HepG2 (cell line): ENCODE results near the gene GMEB1.
"Not testable (repeated sequence)": the region's sequence is repeated elsewhere in the genome, so short reads cannot be mapped to it uniquely, and the experiment has no call there.

Experiments
- ATAD3A ChIP-seq: sonication (generic); formaldehyde crosslinking; IDR thresholded peaks from 2 replicates; pipeline ENCODE4 v1.4.0; 2020; ENCODE audit warnings: missing genetic modification reagents
- MTA3 ChIP-seq: sonication (generic); formaldehyde crosslinking; IDR thresholded peaks from 2 replicates; pipeline ENCODE4 v1.4.0; 2020; ENCODE audit warnings: missing genetic modification reagents
- MTF1 ChIP-seq: sonication (generic); formaldehyde crosslinking; IDR thresholded peaks from 2 replicates; pipeline ENCODE4 v1.5.0; 2020; ENCODE audit warnings: missing genetic modification reagents
- TF ChIP-seq, protein P1 (sequence below): sonication (generic); formaldehyde crosslinking; IDR thresholded peaks from 2 replicates; pipeline ENCODE4 v1.5.0; 2020; ENCODE audit warnings: mild to moderate bottlenecking, missing genetic modification reagents, moderate library complexity
- TF ChIP-seq, protein P2 (sequence below): sonication (generic); formaldehyde crosslinking; IDR thresholded peaks from 2 replicates; pipeline ENCODE4 v1.8.0; 2022; ENCODE audit warnings: missing genetic modification reagents, mild to moderate bottlenecking, borderline replicate concordance
- TF ChIP-seq, protein P3 (sequence below): sonication (generic); formaldehyde crosslinking; IDR thresholded peaks from 2 replicates; pipeline ENCODE4 v1.4.0; 2020; ENCODE audit warnings: missing genetic modification reagents
- TF ChIP-seq, protein P4 (sequence below): sonication (generic); formaldehyde crosslinking; IDR thresholded peaks from 2 replicates; pipeline ENCODE4 v1.5.1; 2020; ENCODE audit warnings: mild to moderate bottlenecking, missing genetic modification reagents
- TF ChIP-seq, protein P5 (sequence below): sonication (generic); formaldehyde crosslinking; IDR thresholded peaks from 2 replicates; pipeline ENCODE4 v1.4.0; 2020; ENCODE audit warnings: missing genetic modification reagents, borderline replicate concordance

DNA sequence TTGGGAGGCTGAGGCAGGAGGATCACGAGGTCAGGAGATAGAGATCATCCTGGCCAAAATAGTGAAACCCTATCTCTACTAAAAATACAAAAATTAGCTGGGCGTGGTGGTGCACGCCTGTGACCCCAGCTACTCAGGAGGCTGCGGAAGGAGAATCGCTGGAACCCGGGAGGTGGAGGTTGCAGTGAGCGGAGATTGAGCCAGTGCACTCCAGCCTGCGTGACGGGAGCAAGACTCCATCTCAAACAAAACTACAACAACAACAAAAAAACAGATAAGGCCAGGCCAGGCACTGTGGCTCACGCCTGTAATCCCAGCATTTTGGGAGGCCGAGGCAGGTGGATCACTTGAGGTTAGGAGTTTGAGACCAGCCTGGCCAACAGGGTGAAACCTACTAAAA is 23.2 kb upstream of the GMEB1 start:
- not testable (repeated sequence) for TF ChIP-seq MTF1, ATAD3A, MTA3 (CRISPR knock-in tag)
- TF ChIP-seq, protein P1, sequence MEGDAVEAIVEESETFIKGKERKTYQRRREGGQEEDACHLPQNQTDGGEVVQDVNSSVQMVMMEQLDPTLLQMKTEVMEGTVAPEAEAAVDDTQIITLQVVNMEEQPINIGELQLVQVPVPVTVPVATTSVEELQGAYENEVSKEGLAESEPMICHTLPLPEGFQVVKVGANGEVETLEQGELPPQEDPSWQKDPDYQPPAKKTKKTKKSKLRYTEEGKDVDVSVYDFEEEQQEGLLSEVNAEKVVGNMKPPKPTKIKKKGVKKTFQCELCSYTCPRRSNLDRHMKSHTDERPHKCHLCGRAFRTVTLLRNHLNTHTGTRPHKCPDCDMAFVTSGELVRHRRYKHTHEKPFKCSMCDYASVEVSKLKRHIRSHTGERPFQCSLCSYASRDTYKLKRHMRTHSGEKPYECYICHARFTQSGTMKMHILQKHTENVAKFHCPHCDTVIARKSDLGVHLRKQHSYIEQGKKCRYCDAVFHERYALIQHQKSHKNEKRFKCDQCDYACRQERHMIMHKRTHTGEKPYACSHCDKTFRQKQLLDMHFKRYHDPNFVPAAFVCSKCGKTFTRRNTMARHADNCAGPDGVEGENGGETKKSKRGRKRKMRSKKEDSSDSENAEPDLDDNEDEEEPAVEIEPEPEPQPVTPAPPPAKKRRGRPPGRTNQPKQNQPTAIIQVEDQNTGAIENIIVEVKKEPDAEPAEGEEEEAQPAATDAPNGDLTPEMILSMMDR (CRISPR knock-in tag), result not testable (repeated sequence)
- TF ChIP-seq, protein P2, sequence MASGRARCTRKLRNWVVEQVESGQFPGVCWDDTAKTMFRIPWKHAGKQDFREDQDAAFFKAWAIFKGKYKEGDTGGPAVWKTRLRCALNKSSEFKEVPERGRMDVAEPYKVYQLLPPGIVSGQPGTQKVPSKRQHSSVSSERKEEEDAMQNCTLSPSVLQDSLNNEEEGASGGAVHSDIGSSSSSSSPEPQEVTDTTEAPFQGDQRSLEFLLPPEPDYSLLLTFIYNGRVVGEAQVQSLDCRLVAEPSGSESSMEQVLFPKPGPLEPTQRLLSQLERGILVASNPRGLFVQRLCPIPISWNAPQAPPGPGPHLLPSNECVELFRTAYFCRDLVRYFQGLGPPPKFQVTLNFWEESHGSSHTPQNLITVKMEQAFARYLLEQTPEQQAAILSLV (CRISPR knock-in tag), result not testable (repeated sequence)
- TF ChIP-seq, protein P3, sequence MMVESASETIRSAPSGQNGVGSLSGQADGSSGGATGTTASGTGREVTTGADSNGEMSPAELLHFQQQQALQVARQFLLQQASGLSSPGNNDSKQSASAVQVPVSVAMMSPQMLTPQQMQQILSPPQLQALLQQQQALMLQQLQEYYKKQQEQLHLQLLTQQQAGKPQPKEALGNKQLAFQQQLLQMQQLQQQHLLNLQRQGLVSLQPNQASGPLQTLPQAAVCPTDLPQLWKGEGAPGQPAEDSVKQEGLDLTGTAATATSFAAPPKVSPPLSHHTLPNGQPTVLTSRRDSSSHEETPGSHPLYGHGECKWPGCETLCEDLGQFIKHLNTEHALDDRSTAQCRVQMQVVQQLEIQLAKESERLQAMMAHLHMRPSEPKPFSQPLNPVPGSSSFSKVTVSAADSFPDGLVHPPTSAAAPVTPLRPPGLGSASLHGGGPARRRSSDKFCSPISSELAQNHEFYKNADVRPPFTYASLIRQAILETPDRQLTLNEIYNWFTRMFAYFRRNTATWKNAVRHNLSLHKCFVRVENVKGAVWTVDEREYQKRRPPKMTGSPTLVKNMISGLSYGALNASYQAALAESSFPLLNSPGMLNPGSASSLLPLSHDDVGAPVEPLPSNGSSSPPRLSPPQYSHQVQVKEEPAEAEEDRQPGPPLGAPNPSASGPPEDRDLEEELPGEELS (CRISPR knock-in tag), result not testable (repeated sequence)
- TF ChIP-seq, protein P4, sequence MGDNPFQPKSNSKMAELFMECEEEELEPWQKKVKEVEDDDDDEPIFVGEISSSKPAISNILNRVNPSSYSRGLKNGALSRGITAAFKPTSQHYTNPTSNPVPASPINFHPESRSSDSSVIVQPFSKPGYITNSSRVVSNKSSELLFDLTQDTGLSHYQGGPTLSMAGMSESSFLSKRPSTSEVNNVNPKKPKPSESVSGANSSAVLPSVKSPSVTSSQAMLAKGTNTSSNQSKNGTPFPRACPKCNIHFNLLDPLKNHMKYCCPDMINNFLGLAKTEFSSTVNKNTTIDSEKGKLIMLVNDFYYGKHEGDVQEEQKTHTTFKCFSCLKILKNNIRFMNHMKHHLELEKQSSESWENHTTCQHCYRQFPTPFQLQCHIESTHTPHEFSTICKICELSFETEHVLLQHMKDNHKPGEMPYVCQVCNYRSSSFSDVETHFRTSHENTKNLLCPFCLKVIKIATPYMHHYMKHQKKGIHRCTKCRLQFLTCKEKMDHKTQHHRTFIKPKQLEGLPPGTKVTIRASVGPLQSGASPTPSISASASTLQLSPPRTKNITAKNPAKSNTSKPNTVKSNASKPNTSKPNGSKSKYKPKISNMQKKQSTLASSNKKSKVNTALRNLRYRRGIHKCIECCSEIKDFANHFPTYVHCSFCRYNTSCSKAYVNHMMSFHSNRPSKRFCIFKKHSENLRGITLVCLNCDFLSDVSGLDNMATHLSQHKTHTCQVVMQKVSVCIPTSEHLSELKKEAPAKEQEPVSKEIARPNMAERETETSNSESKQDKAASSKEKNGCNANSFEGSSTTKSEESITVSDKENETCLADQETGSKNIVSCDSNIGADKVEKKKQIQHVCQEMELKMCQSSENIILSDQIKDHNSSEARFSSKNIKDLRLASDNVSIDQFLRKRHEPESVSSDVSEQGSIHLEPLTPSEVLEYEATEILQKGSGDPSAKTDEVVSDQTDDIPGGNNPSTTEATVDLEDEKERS, result not testable (repeated sequence)
- TF ChIP-seq, protein P5, sequence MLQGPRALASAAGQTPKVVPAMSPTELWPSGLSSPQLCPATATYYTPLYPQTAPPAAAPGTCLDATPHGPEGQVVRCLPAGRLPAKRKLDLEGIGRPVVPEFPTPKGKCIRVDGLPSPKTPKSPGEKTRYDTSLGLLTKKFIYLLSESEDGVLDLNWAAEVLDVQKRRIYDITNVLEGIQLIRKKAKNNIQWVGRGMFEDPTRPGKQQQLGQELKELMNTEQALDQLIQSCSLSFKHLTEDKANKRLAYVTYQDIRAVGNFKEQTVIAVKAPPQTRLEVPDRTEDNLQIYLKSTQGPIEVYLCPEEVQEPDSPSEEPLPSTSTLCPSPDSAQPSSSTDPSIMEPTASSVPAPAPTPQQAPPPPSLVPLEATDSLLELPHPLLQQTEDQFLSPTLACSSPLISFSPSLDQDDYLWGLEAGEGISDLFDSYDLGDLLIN, result not testable (repeated sequence)
